Panc1 (cell line): ENCODE results near the gene ABL1. TPM values are rescaled to one million over a fixed set of nuclear protein-coding genes. Genes with fewer than 3 reads are reported as not detected.

ENCODE experiments used
- ATAC-seq: fragments of 200-7000 bp; cut with Tn5 transposase; 2 replicates; pipeline ENCODE4 v1.9.1; 2020; ENCODE audit warnings: mild to moderate bottlenecking, moderate library complexity
- BruUV-seq: library from RNA; stranded (reverse); fragments of 400-500 nt; replicated peaks from 2 replicates; lab custom pipeline; 2021; lab: Mats Ljungman, UMichigan
- CTCF ChIA-PET: fragments of 300-600 bp; sonication (Branson Sonifier 250); formaldehyde crosslinking; loops from one replicate; lab custom pipeline; 2022; ENCODE audit warnings: antibody characterized with exemption; lab: Charles Lee
- POLR2A ChIA-PET: fragments of 300-600 bp; sonication (Branson Sonifier 250); formaldehyde crosslinking; loops from one replicate; lab custom pipeline; 2022; ENCODE audit warnings: antibody characterized with exemption; lab: Charles Lee
- DNase-seq: peaks from one replicate; pipeline ENCODE4 v3.0.0-alpha.2; 2010; ENCODE audit warnings: low read depth, low spot score
- H3K27ac ChIP-seq: 2 replicates; pipeline ENCODE4 v1.5.1; 2011; ENCODE audit warnings: mild to moderate bottlenecking, low read length, inconsistent platforms
- H3K27me3 ChIP-seq: fragments of 200-500 bp; sonication (Bioruptor generic); 2 replicates; pipeline ENCODE4 v1.6.0; 2014; ENCODE audit warnings: low read length, inconsistent platforms; ENCODE audit not compliant: control insufficient read depth, insufficient read depth
- H3K36me3 ChIP-seq: fragments of 200-500 bp; sonication (Bioruptor generic); 2 replicates; pipeline ENCODE4 v1.5.1; 2014; ENCODE audit warnings: inconsistent platforms, mild to moderate bottlenecking, low read length, moderate library complexity; ENCODE audit not compliant: control insufficient read depth, insufficient read depth
- H3K4me1 ChIP-seq: 2 replicates; pipeline ENCODE4 v1.5.1; 2011; ENCODE audit warnings: inconsistent platforms, mild to moderate bottlenecking, low read length, moderate library complexity; ENCODE audit not compliant: control insufficient read depth, insufficient read depth
- H3K4me3 ChIP-seq, 2 experiments: 2 replicates each; pipeline ENCODE4 v1.5.1; 2011 to 2012; ENCODE audit warnings: low read depth in 2 of 2, low read length in 2 of 2, mild to moderate bottlenecking in 2 of 2, inconsistent platforms in 1 of 2, moderate library complexity in 1 of 2
- H3K9me3 ChIP-seq: fragments of 200-500 bp; sonication (Bioruptor generic); 2 replicates; pipeline ENCODE4 v1.5.1; 2014; ENCODE audit warnings: low read depth, mild to moderate bottlenecking, inconsistent platforms, low read length, moderate library complexity; ENCODE audit not compliant: control insufficient read depth, insufficient read depth
- CTCF ChIP-seq: fragments of 450-650 bp; IDR thresholded peaks from 2 replicates; pipeline ENCODE4 v1.5.1; 2017; ENCODE audit warnings: mild to moderate bottlenecking
- POLR2AphosphoS5 ChIP-seq: IDR thresholded peaks from 2 replicates; pipeline ENCODE4 v1.6.1; 2012; ENCODE audit warnings: mild to moderate bottlenecking, low read depth, low read length, moderate library complexity
- REST ChIP-seq, 2 experiments: IDR thresholded peaks; 2 replicates each; pipeline ENCODE4 v1.6.1; 2011 to 2012; ENCODE audit warnings: low read depth in 2 of 2, control low read depth in 1 of 2, low read length in 1 of 2, mild to moderate bottlenecking in 1 of 2, moderate library complexity in 1 of 2; ENCODE audit not compliant: insufficient read depth in 1 of 2
- SIN3A ChIP-seq: IDR thresholded peaks from 2 replicates; pipeline ENCODE4 v1.6.1; 2012; ENCODE audit warnings: low read depth, mild to moderate bottlenecking, low read length, moderate library complexity, borderline replicate concordance; ENCODE audit not compliant: insufficient read depth
- TCF7L2 ChIP-seq: IDR thresholded peaks from 2 replicates; pipeline ENCODE4 v1.6.1; 2011; ENCODE audit warnings: mild to moderate bottlenecking, low read depth, low read length, inconsistent platforms
- in situ Hi-C: cut with HindIII; loops from 2 replicates; pipeline ENCODE4 v1.10.0; 2016; ENCODE audit warnings: low sequenced_read_pairs, low pct_unique_long_range_greater_than_20kb
- intact Hi-C: fragments of 100-400 bp; cut with micrococcal nuclease; formaldehyde crosslinking; loops from one replicate; pipeline ENCODE4 v1.10.0; 2022; ENCODE audit not compliant: unreplicated experiment
- total RNA-seq: library from RNA; stranded (reverse); gene quantifications from one replicate; pipeline ENCODE4 v1.2.1, GENCODE V29; 2021; ENCODE audit not compliant: unreplicated experiment

ABL1 gene
- total RNA-seq, 1 experiment from 2014 or later, result 48.4 TPM

- H3K4me1 ChIP-seq, result no peaks in the 10 kb centered on the region
- POLR2A ChIA-PET, result no interaction called here
- H3K27ac ChIP-seq, result no peak overlapping the region
- H3K9me3 ChIP-seq, result no peaks in the 10 kb centered on the region
- H3K4me3 ChIP-seq, result no peak overlapping the region
- no peak for DNase-seq
- CTCF ChIA-PET, result no interaction called here
- TF ChIP-seq POLR2AphosphoS5 (no peak), SIN3A (no peak), CTCF (no peak), TCF7L2 (no peak), REST (IDR thresholded peaks at IDR 0.05; ENCODE audit: insufficient read depth in 1 of 2, low read depth in 2 of 2, low read length in 1 of 2) (no peak)
- intact Hi-C loops, result loop anchor here (5.0 kb wide), 1 partner anchor 126 kb away; no protein-coding TSS in a partner anchor
- H3K36me3 ChIP-seq, result 0 out of 2 replicates have a peak, but pooled peaks cover 3% of the 10 kb centered on the region
- no peaks in the 10 kb centered on the region for H3K27me3 ChIP-seq
- no peak for ATAC-seq
- in situ Hi-C loops, result no loop called here
- no TSS peak for BruUV-seq
Observed at GRCh38 chr9:130871395-130872062, 36.5 kb downstream of the ABL1 start.

- DNase-seq (no peak), ATAC-seq (no peak)
- in situ Hi-C loops (no loop called here), intact Hi-C loops (loop anchor here (5.0 kb wide), 1 partner anchor 125 kb away; no protein-coding TSS in a partner anchor)
- Histone ChIP-seq H3K4me1 (no peaks in the 10 kb centered on the region), H3K9me3 (no peaks in the 10 kb centered on the region), H3K27ac (no peak overlapping the region), H3K27me3 (no peaks in the 10 kb centered on the region), H3K36me3 (peaks cover 4% of the 10 kb centered on the region; the same call in 1 of the 2 replicates), H3K4me3 (no peak overlapping the region)
- no peak for TF ChIP-seq REST (IDR thresholded peaks at IDR 0.05; ENCODE audit: insufficient read depth in 1 of 2, low read depth in 2 of 2, low read length in 1 of 2)
- TF ChIP-seq SIN3A, result no peak
- TF ChIP-seq POLR2AphosphoS5, result no peak
- no TSS peak for BruUV-seq
- POLR2A ChIA-PET, result no interaction called here
- CTCF ChIA-PET, result no interaction called here
Observed at GRCh38 chr9:130872093-130872492, 37.0 kb downstream of the ABL1 start.
